GM12878 (cell line): ENCODE measurements around the gene MRPL18. TPM values are rescaled to one million over a fixed set of nuclear protein-coding genes. Genes with fewer than 3 reads are reported as not detected.

Experiments
- CEBPB ChIP-seq, 2 experiments: fragments of 150-350 bp in 1 of 2; IDR thresholded peaks; 2 replicates each; pipeline ENCODE4 v1.6.1; 2012 to 2014; ENCODE audit warnings: low read depth in 2 of 2, low read length in 2 of 2, borderline replicate concordance in 1 of 2, inconsistent platforms in 1 of 2
- CEBPZ ChIP-seq: fragments of 150-350 bp; IDR thresholded peaks from 2 replicates; pipeline ENCODE4 v1.6.1; 2016; ENCODE audit warnings: low read depth, low read length
- CREB1 ChIP-seq: IDR thresholded peaks from 2 replicates; pipeline ENCODE4 v1.6.1; 2012; ENCODE audit warnings: low read depth, mild to moderate bottlenecking, inconsistent platforms
- GABPA ChIP-seq: IDR thresholded peaks from 2 replicates; pipeline ENCODE4 v1.6.1; 2014; ENCODE audit warnings: antibody characterized with exemption, low read depth, mild to moderate bottlenecking, inconsistent platforms
- IKZF1 ChIP-seq: fragments of 450-650 bp; conservative IDR thresholded peaks from 2 replicates; pipeline ENCODE4 v1.6.1; 2017; ENCODE audit warnings: antibody characterized with exemption, mild to moderate bottlenecking
- NFIC ChIP-seq: IDR thresholded peaks from 2 replicates; pipeline ENCODE4 v1.6.1; 2012; ENCODE audit warnings: low read depth, mild to moderate bottlenecking, inconsistent platforms, low read length, moderate library complexity
- POU2F2 ChIP-seq: IDR thresholded peaks from 3 replicates; pipeline ENCODE4 v1.6.1; 2011; ENCODE audit warnings: low read depth, mild to moderate bottlenecking, low read length, borderline replicate concordance
- RAD51 ChIP-seq: fragments of 450-650 bp; IDR thresholded peaks from 2 replicates; pipeline ENCODE4 v1.6.1; 2016; ENCODE audit warnings: moderate library complexity, mild to moderate bottlenecking, inconsistent platforms
- RELB ChIP-seq: fragments of 450-650 bp; IDR thresholded peaks from 2 replicates; pipeline ENCODE4 v1.6.1; 2017; ENCODE audit warnings: low read depth, mild to moderate bottlenecking, moderate library complexity
- SIX5 ChIP-seq: IDR thresholded peaks from 2 replicates; pipeline ENCODE4 v1.6.1; 2011; ENCODE audit warnings: mild to moderate bottlenecking, low read depth, low read length, moderate library complexity; ENCODE audit not compliant: severe bottlenecking
- SMAD1 ChIP-seq: fragments of 450-650 bp; IDR thresholded peaks from 2 replicates; pipeline ENCODE4 v1.6.1; 2018; ENCODE audit warnings: mild to moderate bottlenecking, low read depth; ENCODE audit not compliant: partially characterized antibody
- ZBTB11 ChIP-seq: fragments of 450-650 bp; formaldehyde crosslinking; IDR thresholded peaks from 2 replicates; pipeline ENCODE4 v1.5.0; 2022; ENCODE audit warnings: mild to moderate bottlenecking, missing genetic modification characterization
- ZNF24 ChIP-seq: fragments of 450-650 bp; IDR thresholded peaks from 2 replicates; pipeline ENCODE4 v1.6.1; 2017; ENCODE audit warnings: antibody characterized with exemption, mild to moderate bottlenecking
- polyA plus RNA-seq, 11 experiments: library from polyadenylated mRNA; depleted of rRNA in 4 of 11; unstranded in 6 of 11; stranded (reverse) in 5 of 11; fragments of >200 nt; fragmentation: Nextera tagmentation in 4 of 11; fragmentation: Illumina TruSeq in 1 of 11; extraction: Ambion mirVana in 4 of 11; extraction: Trizol in 1 of 11; gene quantifications; 1 replicate in 1 of 11; 2 replicates in 10 of 11; pipeline versions ENCODE4 v1.2.1 to v1.2.3, GENCODE V29; 2011 to 2016; ENCODE audit warnings: inconsistent platforms in 2 of 11, missing spikeins in 2 of 11, low read depth in 1 of 11
- total RNA-seq, 4 experiments: library from RNA; depleted of rRNA in 3 of 4; stranded (reverse); fragments of >200 nt in 3 of 4; fragmentation: Illumina TruSeq in 1 of 4; extraction: Trizol in 1 of 4; gene quantifications; 2 replicates each; pipeline versions ENCODE4 v1.2.1 to v1.2.3, GENCODE V29; 2013 to 2021
- TF ChIP-seq, protein P1 (sequence below): fragments of 450-650 bp; IDR thresholded peaks from 2 replicates; pipeline ENCODE4 v1.6.1; 2014; ENCODE audit warnings: mild to moderate bottlenecking
- TF ChIP-seq, protein P2 (sequence below): fragments of 450-650 bp; IDR thresholded peaks from 2 replicates; pipeline ENCODE4 v1.6.1; 2017; ENCODE audit warnings: antibody characterized with exemption, mild to moderate bottlenecking, moderate library complexity

Gene MRPL18
- total and polyA plus RNA-seq, 10 of the 15 experiments (the other 5 are each of a cell fraction or from before 2014, with no cell fraction given) = 68.5 to 203 (median 116) TPM

- no peak for TF ChIP-seq ZBTB11 (CRISPR knock-in tag)
- TF ChIP-seq GABPA = peak; percentile 82
- TF ChIP-seq POU2F2 = no peak; the same call in 2 of the 3 replicates
- TF ChIP-seq CEBPB (IDR thresholded peaks at IDR 0.05; ENCODE audit: borderline replicate concordance in 1 of 2, low read depth in 2 of 2, low read length in 2 of 2) = 0 out of 4 replicates have a peak, but pooled peaks of 1 of the 2 experiments have one; percentile 9
- TF ChIP-seq CEBPZ = peak; percentile 63
- TF ChIP-seq ZNF24 = no peak
- peak; percentile 16; the same call in 1 of the 2 replicates for TF ChIP-seq RAD51
- TF ChIP-seq SIX5 = no peak
- peak; percentile 86 for TF ChIP-seq CREB1
- peak; percentile 77; the same call in 1 of the 2 replicates for TF ChIP-seq RELB
- TF ChIP-seq, protein P1, sequence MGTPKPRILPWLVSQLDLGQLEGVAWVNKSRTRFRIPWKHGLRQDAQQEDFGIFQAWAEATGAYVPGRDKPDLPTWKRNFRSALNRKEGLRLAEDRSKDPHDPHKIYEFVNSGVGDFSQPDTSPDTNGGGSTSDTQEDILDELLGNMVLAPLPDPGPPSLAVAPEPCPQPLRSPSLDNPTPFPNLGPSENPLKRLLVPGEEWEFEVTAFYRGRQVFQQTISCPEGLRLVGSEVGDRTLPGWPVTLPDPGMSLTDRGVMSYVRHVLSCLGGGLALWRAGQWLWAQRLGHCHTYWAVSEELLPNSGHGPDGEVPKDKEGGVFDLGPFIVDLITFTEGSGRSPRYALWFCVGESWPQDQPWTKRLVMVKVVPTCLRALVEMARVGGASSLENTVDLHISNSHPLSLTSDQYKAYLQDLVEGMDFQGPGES = peak; percentile 92
- TF ChIP-seq NFIC = no peak
- TF ChIP-seq, protein P2, sequence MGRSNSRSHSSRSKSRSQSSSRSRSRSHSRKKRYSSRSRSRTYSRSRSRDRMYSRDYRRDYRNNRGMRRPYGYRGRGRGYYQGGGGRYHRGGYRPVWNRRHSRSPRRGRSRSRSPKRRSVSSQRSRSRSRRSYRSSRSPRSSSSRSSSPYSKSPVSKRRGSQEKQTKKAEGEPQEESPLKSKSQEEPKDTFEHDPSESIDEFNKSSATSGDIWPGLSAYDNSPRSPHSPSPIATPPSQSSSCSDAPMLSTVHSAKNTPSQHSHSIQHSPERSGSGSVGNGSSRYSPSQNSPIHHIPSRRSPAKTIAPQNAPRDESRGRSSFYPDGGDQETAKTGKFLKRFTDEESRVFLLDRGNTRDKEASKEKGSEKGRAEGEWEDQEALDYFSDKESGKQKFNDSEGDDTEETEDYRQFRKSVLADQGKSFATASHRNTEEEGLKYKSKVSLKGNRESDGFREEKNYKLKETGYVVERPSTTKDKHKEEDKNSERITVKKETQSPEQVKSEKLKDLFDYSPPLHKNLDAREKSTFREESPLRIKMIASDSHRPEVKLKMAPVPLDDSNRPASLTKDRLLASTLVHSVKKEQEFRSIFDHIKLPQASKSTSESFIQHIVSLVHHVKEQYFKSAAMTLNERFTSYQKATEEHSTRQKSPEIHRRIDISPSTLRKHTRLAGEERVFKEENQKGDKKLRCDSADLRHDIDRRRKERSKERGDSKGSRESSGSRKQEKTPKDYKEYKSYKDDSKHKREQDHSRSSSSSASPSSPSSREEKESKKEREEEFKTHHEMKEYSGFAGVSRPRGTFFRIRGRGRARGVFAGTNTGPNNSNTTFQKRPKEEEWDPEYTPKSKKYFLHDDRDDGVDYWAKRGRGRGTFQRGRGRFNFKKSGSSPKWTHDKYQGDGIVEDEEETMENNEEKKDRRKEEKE = no peak
- no peak for TF ChIP-seq IKZF1
- TF ChIP-seq SMAD1 = no peak
Measured at GRCh38 chr6:159790149-159790955, at the start of gene MRPL18 (continued).
